Measurements from ENCODE around the gene CLEC11A. TPM values are rescaled to one million over a fixed set of nuclear protein-coding genes. Genes with fewer than 3 reads are reported as not detected.

The CLEC11A gene
- total RNA-seq, 1 donor from 2014 or later, result 4.0 TPM

GRCh38 chr19:50703915-50704796, 19.0 kb upstream of the CLEC11A start:
- DNase-seq (ENCODE audit: low read depth, low spot score), result no peak

DNA sequence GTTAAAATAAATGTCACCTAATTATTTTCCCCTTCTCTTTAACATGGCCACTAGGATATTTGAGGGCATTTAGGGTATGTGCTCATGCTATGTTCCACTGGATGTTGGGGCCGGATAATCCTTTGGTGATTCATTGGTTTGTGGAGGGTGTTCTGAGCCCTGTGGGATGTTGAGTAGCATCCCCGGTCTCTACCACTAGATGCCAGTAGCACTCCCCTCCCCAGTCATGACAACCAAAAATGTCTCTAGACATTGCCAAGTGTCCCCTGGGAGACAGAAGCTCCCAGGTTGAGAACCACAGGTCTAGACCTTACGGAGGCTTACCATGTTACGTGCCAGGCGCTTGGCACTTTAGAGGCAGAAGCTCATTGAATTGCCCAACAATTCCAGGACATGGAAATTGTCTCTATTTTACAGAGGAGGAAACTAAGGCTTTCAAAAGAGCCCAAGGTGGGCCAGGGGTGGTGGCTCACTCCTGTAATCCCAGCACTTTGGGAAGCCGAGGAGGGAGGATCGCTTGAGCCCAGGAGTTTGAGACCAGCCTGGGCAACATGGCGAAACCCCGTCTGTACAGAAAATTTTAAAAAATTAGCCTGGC, 17.6 kb upstream of the CLEC11A start:
- DNase-seq (ENCODE audit: low read depth, low spot score), result peak; percentile 44

DNA sequence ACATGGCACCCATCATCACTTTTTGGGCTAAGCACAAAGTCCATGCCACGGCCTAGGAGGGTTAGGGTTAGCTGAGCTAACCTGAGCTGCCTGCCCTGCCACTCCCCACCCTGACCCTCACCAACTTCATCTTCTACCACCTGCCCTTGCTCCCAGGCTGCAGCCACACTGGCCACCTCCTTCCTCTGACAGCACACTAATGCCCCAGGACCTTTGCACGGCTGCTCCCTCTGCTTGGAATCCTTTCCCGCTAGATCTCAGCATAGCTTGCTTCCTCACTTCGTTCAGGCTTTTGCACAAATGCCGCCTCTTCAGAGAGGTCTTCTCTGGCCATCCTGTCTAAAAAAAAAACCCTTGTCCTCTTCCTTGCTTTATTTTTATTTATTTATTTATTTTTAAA, 16.8 kb upstream of the CLEC11A start:
- no peak for DNase-seq (ENCODE audit: low read depth, low spot score)

DNA sequence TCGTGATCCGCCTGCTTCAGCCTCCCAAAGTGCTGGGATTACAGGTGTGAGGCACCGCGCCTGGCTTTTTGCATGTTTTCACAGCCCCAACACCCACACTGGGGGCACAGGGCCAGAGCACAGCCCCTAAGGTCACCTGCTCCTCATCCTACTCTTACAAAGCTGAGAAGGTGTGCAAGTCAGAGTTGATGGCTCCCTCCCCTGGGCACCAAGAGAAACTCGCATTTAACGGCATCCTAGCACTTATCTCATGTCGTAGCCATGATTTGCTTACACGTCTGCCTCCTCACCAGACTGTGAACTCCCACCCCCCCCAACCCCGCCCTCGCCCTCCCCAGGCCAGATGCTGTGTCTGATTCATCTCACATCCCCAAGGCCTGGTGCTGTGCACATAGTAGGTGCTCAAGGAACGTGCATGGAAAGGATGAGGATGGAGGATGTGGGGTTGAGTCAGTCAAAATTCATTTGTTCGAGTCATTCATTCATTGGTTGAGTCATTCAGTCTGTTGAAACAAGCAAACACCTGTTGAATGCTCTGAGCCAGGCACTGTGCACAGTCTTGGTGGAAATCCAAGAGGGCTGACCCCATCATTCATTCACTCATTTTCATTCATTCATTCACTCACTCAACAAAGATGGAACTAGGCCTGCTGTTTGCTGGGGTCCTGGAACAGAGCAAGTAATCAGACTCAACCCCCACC, 14.8 kb upstream of the CLEC11A start:
- no peak for DNase-seq (ENCODE audit: low read depth, low spot score)

- no peak for DNase-seq (ENCODE audit: low read depth, low spot score)
Observed at GRCh38 chr19:50710094-50710493, 13.1 kb upstream of the CLEC11A start.

DNA sequence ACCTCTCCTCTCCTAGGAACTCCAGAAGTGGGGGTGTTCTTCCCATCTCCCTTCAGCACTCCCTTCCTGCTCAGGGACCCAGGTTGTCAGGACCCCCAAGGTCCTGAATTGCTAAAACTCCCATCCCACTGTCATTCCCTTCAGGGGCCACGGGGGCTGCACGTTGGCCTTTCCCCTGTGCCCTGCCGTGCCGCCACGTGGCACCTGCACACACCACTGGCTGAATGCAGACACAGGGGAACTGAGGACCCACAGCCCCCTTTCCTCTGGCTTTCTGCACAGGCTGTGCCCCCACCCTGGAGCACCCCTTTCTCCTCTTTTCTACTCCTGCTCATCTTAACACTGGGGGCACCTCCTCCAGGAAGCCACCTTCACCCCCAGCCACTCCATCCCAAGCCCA, 12.6 kb upstream of the CLEC11A start:
- DNase-seq (ENCODE audit: low read depth, low spot score), result no peak

DNA sequence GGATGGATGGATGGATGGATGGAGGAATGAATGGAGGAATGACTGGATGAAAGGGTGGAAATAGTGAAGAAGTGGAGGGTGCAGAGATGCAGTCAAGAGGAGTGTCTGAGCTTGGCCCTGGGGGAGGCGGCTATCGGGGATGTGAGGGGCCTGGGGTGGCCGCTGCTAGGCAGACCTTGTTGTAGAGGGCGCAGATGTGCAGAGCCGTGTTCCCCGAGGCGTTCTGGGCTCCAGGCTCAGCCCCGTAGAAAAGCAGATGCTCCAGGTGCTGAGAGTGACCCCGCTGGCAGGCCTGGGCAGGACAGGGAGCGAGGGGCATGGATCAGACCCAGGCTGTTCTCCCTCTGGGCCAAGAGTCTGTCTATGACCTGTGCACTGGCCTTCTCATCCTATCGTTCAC, 12.0 kb upstream of the CLEC11A start:
- no peak for DNase-seq (ENCODE audit: low read depth, low spot score)

- no peak for DNase-seq (ENCODE audit: low read depth, low spot score)
Observed at GRCh38 chr19:50711805-50712204, 11.4 kb upstream of the CLEC11A start.

DNA sequence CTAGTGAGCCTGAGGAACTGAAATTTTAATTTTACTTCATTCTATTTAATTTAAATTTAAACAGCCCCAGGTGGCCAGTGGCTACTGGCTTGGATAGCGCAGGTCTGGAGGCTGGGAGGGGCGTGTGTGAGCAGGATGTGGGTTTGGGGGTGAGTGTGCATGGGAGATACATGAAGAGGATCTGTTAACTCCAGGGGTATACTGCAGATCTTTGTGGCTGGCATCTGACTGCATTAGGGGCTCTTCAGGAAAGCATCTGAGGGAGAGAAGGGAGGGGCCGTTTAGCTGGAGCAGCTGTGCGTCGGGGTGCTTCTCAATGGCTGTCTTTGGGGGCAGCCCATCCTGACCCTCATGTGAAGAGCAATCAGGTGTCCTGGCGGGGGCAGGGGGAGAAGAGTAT, 10.3 kb upstream of the CLEC11A start:
- no peak for DNase-seq (ENCODE audit: low read depth, low spot score)

GRCh38 chr19:50713556-50714236, 9.5 kb upstream of the CLEC11A start:
- no peak for DNase-seq (ENCODE audit: low read depth, low spot score)

- DNase-seq (ENCODE audit: low read depth, low spot score), result no peak
Observed at GRCh38 chr19:50716178-50717025, 6.8 kb upstream of the CLEC11A start.

GRCh38 chr19:50717026-50717723, 6.0 kb upstream of the CLEC11A start:
- DNase-seq (ENCODE audit: low read depth, low spot score), result no peak

- DNase-seq (ENCODE audit: low read depth, low spot score), result no peak
Observed at GRCh38 chr19:50717891-50718254, 5.3 kb upstream of the CLEC11A start.

GRCh38 chr19:50718255-50719118, 4.7 kb upstream of the CLEC11A start:
- DNase-seq (ENCODE audit: low read depth, low spot score), result no peak

- DNase-seq (ENCODE audit: low read depth, low spot score), result no peak
Observed at GRCh38 chr19:50719119-50719435, 4.1 kb upstream of the CLEC11A start.

GRCh38 chr19:50719566-50719965, 3.6 kb upstream of the CLEC11A start, which contains the start of gene SHANK1:
SHANK1 (minus strand) TSS chr19:50719802; CDS start chr19:50716919, 2,883 bp downstream.
- DNase-seq (ENCODE audit: low read depth, low spot score), result no peak

GRCh38 chr19:50720181-50720920, 2.8 kb upstream of the CLEC11A start:
- DNase-seq (ENCODE audit: low read depth, low spot score), result no peak

GRCh38 chr19:50720921-50721381, 2.2 kb upstream of the CLEC11A start:
- no peak for DNase-seq (ENCODE audit: low read depth, low spot score)
